ENCODE measurements around the gene TYMS. TPM values are rescaled to one million over a fixed set of nuclear protein-coding genes. Genes with fewer than 3 reads are reported as not detected.

Gene TYMS
- total and polyA plus RNA-seq, 9 of the 15 experiments (the other 6 are each of a cell fraction or from before 2014, with no cell fraction given) = 69.1 to 409 (median 175) TPM

DNA sequence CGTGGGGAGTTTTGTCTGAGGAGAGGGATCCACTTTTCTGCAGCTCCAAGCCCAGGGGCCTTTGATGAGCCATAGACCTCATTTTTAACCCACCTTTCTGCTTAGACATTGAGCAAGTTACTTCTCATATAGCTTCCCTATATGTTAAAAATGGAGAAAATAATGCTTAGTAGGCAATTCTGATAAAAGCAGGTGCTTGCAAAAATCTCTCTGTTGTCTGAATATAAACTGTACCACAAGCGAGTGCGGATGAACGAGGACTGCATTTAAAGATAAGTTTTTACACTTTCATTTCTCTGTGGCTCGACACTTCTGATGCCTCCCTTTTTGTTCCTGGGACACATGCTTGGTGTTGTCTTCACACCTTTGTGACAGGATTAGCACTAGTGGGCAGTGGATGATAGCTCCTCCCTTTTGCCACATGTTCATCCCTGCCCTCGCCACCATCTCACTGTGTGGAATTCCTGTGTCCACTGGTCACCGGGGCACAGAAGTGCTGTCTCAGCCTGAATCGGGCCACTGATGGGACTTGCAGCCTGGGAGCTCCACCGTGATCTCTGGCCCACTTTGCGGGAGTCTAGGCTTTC, 1.6 kb downstream of the TYMS start (continued):
- TF ChIP-seq, protein P1, sequence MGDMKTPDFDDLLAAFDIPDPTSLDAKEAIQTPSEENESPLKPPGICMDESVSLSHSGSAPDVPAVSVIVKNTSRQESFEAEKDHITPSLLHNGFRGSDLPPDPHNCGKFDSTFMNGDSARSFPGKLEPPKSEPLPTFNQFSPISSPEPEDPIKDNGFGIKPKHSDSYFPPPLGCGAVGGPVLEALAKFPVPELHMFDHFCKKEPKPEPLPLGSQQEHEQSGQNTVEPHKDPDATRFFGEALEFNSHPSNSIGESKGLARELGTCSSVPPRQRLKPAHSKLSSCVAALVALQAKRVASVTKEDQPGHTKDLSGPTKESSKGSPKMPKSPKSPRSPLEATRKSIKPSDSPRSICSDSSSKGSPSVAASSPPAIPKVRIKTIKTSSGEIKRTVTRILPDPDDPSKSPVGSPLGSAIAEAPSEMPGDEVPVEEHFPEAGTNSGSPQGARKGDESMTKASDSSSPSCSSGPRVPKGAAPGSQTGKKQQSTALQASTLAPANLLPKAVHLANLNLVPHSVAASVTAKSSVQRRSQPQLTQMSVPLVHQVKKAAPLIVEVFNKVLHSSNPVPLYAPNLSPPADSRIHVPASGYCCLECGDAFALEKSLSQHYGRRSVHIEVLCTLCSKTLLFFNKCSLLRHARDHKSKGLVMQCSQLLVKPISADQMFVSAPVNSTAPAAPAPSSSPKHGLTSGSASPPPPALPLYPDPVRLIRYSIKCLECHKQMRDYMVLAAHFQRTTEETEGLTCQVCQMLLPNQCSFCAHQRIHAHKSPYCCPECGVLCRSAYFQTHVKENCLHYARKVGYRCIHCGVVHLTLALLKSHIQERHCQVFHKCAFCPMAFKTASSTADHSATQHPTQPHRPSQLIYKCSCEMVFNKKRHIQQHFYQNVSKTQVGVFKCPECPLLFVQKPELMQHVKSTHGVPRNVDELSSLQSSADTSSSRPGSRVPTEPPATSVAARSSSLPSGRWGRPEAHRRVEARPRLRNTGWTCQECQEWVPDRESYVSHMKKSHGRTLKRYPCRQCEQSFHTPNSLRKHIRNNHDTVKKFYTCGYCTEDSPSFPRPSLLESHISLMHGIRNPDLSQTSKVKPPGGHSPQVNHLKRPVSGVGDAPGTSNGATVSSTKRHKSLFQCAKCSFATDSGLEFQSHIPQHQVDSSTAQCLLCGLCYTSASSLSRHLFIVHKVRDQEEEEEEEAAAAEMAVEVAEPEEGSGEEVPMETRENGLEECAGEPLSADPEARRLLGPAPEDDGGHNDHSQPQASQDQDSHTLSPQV (IDR thresholded peaks at IDR 0.05) = peak; percentile 65; the same call in 1 of the 2 replicates
- TF ChIP-seq SUPT5H (IDR thresholded peaks at IDR 0.05) (no peak), ZNF316 (IDR thresholded peaks at IDR 0.05) (peak; percentile 98), EP300 (IDR thresholded peaks at IDR 0.05; ENCODE audit: low read length) (no peak)
- TF ChIP-seq, protein P2, sequence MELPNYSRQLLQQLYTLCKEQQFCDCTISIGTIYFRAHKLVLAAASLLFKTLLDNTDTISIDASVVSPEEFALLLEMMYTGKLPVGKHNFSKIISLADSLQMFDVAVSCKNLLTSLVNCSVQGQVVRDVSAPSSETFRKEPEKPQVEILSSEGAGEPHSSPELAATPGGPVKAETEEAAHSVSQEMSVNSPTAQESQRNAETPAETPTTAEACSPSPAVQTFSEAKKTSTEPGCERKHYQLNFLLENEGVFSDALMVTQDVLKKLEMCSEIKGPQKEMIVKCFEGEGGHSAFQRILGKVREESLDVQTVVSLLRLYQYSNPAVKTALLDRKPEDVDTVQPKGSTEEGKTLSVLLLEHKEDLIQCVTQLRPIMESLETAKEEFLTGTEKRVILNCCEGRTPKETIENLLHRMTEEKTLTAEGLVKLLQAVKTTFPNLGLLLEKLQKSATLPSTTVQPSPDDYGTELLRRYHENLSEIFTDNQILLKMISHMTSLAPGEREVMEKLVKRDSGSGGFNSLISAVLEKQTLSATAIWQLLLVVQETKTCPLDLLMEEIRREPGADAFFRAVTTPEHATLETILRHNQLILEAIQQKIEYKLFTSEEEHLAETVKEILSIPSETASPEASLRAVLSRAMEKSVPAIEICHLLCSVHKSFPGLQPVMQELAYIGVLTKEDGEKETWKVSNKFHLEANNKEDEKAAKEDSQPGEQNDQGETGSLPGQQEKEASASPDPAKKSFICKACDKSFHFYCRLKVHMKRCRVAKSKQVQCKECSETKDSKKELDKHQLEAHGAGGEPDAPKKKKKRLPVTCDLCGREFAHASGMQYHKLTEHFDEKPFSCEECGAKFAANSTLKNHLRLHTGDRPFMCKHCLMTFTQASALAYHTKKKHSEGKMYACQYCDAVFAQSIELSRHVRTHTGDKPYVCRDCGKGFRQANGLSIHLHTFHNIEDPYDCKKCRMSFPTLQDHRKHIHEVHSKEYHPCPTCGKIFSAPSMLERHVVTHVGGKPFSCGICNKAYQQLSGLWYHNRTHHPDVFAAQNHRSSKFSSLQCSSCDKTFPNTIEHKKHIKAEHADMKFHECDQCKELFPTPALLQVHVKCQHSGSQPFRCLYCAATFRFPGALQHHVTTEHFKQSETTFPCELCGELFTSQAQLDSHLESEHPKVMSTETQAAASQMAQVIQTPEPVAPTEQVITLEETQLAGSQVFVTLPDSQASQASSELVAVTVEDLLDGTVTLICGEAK (IDR thresholded peaks at IDR 0.05) = 0 out of 2 replicates have a peak, but pooled peaks have one; percentile 1
- TF ChIP-seq, protein P2 (CRISPR knock-in tag; IDR thresholded peaks at IDR 0.05) = no peak
